Measurements from ENCODE around the gene EIF4G1. TPM values are rescaled to one million over a fixed set of nuclear protein-coding genes. Genes with fewer than 3 reads are reported as not detected.

EIF4G1 gene
- total and polyA plus RNA-seq, 2 of the 8 experiments (the other 6 are each of a cell fraction or from before 2014, with no cell fraction given) = 318 to 473 TPM

DNA sequence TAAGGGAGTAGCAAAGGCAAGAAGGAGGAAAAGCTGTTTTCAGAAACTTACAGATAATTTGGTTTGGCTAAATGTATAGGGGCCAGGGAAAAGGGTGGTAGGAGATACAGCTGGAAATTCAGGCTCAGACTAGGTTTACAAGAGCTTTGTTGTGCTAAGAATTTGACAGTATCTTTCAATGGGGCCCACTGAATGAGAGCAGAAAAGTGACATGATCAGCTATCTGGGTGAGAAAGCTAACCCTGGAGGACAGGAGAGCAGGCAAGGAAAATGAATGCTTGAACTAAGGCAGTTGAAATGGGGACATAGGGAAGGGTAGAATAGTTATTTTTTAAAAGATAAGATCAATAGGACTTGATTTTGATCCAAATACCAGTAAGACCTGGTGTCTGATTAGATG, 2.8 kb upstream of the EIF4G1 start:
- H2BK5ac ChIP-seq (ENCODE audit: low read depth, low read length) = no peak overlapping the region
- ChIA-PET CTCF (ENCODE audit: partially characterized antibody) (interaction anchor here (0.6 to 1.1 kb wide), 4 partner anchors 11 to 112 kb away, joined by 3 to 4 read pairs (median 3); no protein-coding TSS in a partner anchor), POLR2A (ENCODE audit: partially characterized antibody) (interaction anchor here (0.8 to 12.3 kb wide), 5 partner anchors 9 to 27 kb away, joined by 3 to 148 read pairs (median 3); partner anchors contain the start of gene FAM131A)
- no peak overlapping the region for H2BK120ac ChIP-seq (replicated peaks; ENCODE audit: low read depth, low read length)
- no peak overlapping the region for H2AK5ac ChIP-seq (ENCODE audit: low read depth, low read length)
- no peak overlapping the region for H3K23ac ChIP-seq (ENCODE audit: insufficient read length)
- TF ChIP-seq CHD1 (IDR thresholded peaks at IDR 0.05; ENCODE audit: low read depth, low read length) (no peak), TBP (IDR thresholded peaks at IDR 0.05; ENCODE audit: low read depth, low read length) (no peak), SUZ12 (IDR thresholded peaks at IDR 0.05; ENCODE audit: low read length) (no peak), SAP30 (IDR thresholded peaks at IDR 0.05; ENCODE audit: insufficient read depth, insufficient replicate concordance, low read length) (no peak), BRCA1 (IDR thresholded peaks at IDR 0.05; ENCODE audit: low read depth, low read length) (no peak)
- no peak overlapping the region for H2BK15ac ChIP-seq (ENCODE audit: low read length)
- no peak overlapping the region for H3K14ac ChIP-seq (ENCODE audit: insufficient read length)
- FAIRE-seq (no peak), DNase-seq (ENCODE audit: low read depth in 1 of 2, low spot score in 2 of 2) (no peak)
- no peak overlapping the region for H3K4ac ChIP-seq (replicated peaks; ENCODE audit: insufficient read length, low read depth, low read length)
- H3K18ac ChIP-seq (ENCODE audit: extremely low read depth, low read length) = no peak overlapping the region
- H2BK12ac ChIP-seq (ENCODE audit: low read depth, low read length) = no peak overlapping the region
- H3K79me1 ChIP-seq (ENCODE audit: low read depth, low read length) = 0 out of 2 replicates have a peak, but pooled peaks cover under 1% of the 10 kb centered on the region
- H2AFZ ChIP-seq (ENCODE audit: low read length) = no peak overlapping the region
- peaks cover 14 to 28% (median 18%) of the 10 kb centered on the region in 4 experiments for H3K36me3 ChIP-seq (ENCODE audit: control insufficient read depth in 2 of 4, insufficient read depth in 4 of 4, low read length in 3 of 4)
- H3K79me2 ChIP-seq (ENCODE audit: control insufficient read depth in 1 of 2, insufficient read depth in 2 of 2, low read length in 2 of 2) = peaks cover 20% of the 10 kb centered on the region in 2 experiments
- H3K27ac ChIP-seq (ENCODE audit: low read depth, low read length) = no peak overlapping the region
- peaks cover 12 to 13% of the 10 kb centered on the region in 2 experiments for H4K20me1 ChIP-seq (replicated peaks in 1 of 2; ENCODE audit: control insufficient read depth in 1 of 2, insufficient read depth in 2 of 2, low read length in 2 of 2)
- no peak overlapping the region for H3K4me3 ChIP-seq (ENCODE audit: extremely low read depth in 1 of 4, insufficient read depth in 2 of 4, low read depth in 3 of 4, low read length in 4 of 4)
- no peaks in the 10 kb centered on the region for H3K9me3 ChIP-seq (ENCODE audit: insufficient read depth in 2 of 2, low read depth in 1 of 2, low read length in 1 of 2)
- H3K56ac ChIP-seq (replicated peaks; ENCODE audit: insufficient read length, low read depth, low read length) = no peak overlapping the region
- H3K4me2 ChIP-seq (ENCODE audit: insufficient read depth in 1 of 2, low read depth in 2 of 2, low read length in 2 of 2) = no peak overlapping the region
- H3K23me2 ChIP-seq (ENCODE audit: low read depth, low read length) = no peaks in the 10 kb centered on the region; the same call in 1 of the 2 replicates
- H3K4me1 ChIP-seq (replicated peaks in 1 of 4; ENCODE audit: control insufficient read depth in 3 of 4, insufficient read depth in 4 of 4, low read length in 3 of 4) = peaks cover 3 to 7% (median 5%) of the 10 kb centered on the region in 4 experiments
- no peak overlapping the region for H4K91ac ChIP-seq (replicated peaks; ENCODE audit: insufficient read length, low read length)
- no peak overlapping the region; a peak in 1 of 7 replicates for H3K9ac ChIP-seq (replicated peaks in 1 of 4; ENCODE audit: extremely low read depth in 1 of 4, low read depth in 3 of 4, low read length in 3 of 4)
- H4K5ac ChIP-seq (ENCODE audit: insufficient read length, low read depth, low read length) = no peak overlapping the region
- no peak overlapping the region for H4K8ac ChIP-seq (ENCODE audit: extremely low read depth, insufficient read depth, low read length)
- H3K27me3 ChIP-seq (replicated peaks in 1 of 4; ENCODE audit: control insufficient read depth in 3 of 4, extremely low read depth in 1 of 4, insufficient read depth in 3 of 4, low read length in 3 of 4) = no peaks in the 10 kb centered on the region
- no peak overlapping the region for H2BK20ac ChIP-seq (ENCODE audit: low read length)

Data from H1 (cell line).